Neuron (in vitro differentiated cells): ENCODE measurements around the gene KEL.

ENCODE experiments used
- H2AFZ ChIP-seq: one replicate; pipeline ENCODE4 v1.6.1; 2013; ENCODE audit warnings: low read depth, mild to moderate bottlenecking, inconsistent platforms, low read length, moderate library complexity
- H3K27me3 ChIP-seq: one replicate; pipeline ENCODE4 v1.6.1; 2013; ENCODE audit warnings: low read length; ENCODE audit not compliant: insufficient read depth
- H3K36me3 ChIP-seq: one replicate; pipeline ENCODE4 v1.6.1; 2013; ENCODE audit warnings: low read length; ENCODE audit not compliant: insufficient read depth
- H3K4me1 ChIP-seq: one replicate; pipeline ENCODE4 v1.6.1; 2013; ENCODE audit warnings: low read length; ENCODE audit not compliant: insufficient read depth
- H3K4me3 ChIP-seq: 2 replicates; pipeline ENCODE4 v1.5.1; 2013; ENCODE audit warnings: mild to moderate bottlenecking, low read length, moderate library complexity
- H3K9me3 ChIP-seq: one replicate; pipeline ENCODE4 v1.6.1; 2013; ENCODE audit warnings: low read length

KEL gene, protein sequence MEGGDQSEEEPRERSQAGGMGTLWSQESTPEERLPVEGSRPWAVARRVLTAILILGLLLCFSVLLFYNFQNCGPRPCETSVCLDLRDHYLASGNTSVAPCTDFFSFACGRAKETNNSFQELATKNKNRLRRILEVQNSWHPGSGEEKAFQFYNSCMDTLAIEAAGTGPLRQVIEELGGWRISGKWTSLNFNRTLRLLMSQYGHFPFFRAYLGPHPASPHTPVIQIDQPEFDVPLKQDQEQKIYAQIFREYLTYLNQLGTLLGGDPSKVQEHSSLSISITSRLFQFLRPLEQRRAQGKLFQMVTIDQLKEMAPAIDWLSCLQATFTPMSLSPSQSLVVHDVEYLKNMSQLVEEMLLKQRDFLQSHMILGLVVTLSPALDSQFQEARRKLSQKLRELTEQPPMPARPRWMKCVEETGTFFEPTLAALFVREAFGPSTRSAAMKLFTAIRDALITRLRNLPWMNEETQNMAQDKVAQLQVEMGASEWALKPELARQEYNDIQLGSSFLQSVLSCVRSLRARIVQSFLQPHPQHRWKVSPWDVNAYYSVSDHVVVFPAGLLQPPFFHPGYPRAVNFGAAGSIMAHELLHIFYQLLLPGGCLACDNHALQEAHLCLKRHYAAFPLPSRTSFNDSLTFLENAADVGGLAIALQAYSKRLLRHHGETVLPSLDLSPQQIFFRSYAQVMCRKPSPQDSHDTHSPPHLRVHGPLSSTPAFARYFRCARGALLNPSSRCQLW

DNA sequence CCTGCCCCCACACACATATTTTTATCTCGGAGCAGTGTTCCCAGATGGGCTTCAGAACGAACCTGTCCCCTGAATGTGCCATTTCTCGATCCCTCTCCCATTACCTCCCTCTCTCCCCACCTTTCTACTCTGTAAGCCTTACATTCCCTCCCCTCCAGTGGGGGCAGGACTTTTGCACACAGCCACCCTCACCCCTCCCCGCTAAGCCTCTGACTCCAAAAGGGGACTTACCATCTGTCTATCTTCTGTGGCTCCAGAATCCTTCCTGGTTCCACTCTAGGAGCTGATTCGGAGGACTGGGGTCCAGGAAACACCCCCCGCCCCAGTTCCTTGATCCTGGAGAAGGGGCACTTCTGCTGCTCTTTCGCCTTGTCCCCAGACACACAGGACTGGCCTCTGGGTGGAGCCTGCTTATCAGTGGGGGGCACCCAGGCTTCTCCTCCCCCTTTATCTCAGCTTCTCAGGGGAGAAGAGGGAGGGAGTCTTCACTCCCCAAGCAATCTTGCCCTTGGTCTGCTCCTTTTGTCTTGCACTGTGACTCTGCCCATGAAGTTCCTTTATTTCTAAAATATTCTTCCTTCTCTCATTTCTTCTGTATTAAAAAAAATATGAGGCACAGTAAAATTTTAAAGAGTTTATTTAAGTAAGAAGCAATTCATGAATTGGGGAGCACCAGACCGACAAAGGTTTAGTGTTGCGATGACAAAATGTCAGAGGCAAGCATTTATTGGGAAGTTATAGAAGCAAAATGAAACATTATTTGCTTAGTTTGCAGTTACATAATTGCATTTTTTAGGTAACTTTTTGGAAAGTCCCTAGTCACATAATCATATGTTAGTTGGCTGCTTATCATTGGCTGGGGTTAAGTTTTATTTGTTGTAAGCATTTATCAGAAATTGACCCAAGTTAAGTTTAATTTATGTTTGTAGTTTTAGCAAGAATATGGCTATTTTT is at the start of gene KEL:
KEL (minus strand) TSS at position 391 of the 954 bp plus-strand sequence; CDS start at position 234, 157 bp downstream.
- Histone ChIP-seq H3K4me1 (peaks cover 4% of the 10 kb centered on the region), H2AFZ (no peak within 1 kb of the TSS), H3K9me3 (no peaks in the 10 kb centered on the region), H3K27me3 (no peaks in the 10 kb centered on the region), H3K36me3 (no peaks in the 10 kb centered on the region), H3K4me3 (no peak within 1 kb of the TSS)

DNA sequence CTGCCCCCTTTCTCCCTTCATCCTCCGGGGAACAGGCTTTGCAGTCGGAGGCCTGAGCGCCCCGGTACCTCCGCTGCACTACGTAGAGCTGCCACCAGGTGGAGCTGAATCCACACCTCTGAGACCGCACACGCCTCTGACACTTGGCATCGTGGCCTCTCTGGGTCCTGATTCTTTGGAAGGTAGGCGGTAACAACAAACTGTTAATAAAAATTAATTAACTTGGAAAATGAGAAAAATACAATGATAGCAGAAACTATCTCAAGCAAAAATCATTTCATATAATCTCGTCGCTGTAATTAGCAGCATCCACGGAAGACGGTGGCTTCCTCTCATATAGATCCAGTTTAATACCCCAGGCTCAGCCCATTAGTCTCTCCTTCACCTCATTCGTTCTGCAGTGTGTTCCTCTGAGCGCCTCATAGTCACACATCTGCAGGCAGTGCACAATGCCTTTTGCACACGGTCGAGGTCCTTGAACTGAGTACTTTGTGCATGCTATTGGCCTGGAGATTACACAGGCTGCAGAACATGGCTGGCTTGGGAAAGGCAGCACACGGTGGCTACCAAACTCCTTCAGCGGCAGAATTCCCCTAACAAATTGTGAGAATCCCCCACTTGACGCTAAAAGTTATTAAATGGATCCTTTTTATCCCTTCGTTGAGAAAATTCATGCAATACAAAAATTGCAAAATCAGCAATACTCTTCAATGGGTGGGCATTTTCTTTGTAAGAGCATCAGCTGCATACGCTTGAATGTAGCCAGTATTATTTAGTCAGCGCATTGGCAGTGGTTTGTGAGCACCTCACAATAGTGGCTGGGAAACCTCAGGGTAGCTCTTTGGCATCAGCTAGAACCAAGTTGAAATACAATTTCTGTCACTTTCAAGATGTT is 46.1 kb upstream of the KEL start:
- H3K4me1 ChIP-seq = no peaks in the 10 kb centered on the region
- H2AFZ ChIP-seq = no peak overlapping the region

DNA sequence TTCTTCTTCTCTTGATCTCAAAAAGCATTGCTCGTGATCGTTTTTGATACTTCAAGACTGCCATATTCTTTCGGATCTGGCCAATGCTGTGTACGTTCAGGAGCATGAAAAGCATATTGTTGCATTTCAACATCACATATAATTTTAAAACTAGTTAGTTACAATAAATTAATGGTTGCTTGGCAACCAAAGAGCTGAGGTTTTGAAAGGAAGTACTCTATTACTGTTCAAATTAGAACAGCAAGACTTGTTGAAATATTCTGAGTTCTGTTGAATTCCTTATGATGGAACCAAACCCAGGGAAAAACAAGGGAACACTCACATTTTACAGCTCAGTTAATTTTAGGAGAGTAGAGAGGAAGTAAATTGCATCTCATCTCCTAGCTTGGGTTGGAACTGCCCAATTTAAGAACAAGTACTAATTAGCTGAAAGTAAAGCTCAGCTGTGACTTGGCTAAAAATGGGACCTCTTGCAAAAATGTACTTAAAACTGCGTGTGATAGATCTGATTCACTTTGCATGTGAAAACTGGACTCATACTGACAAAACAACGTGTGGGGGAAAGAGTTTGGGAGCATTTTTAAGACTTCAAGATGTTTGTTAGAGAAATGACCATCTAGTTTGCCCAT is 43.6 kb upstream of the KEL start:
- no peaks in the 10 kb centered on the region for H3K4me1 ChIP-seq
- no peaks in the 10 kb centered on the region for H3K27me3 ChIP-seq
- H2AFZ ChIP-seq = no peak overlapping the region
- no peak overlapping the region for H3K4me3 ChIP-seq
- no peaks in the 10 kb centered on the region for H3K36me3 ChIP-seq
- H3K9me3 ChIP-seq = no peaks in the 10 kb centered on the region

More for the DNA sequence above, 46.1 kb upstream of the KEL start:
- no peaks in the 10 kb centered on the region for H3K36me3 ChIP-seq
- H3K4me3 ChIP-seq = no peak overlapping the region
- no peaks in the 10 kb centered on the region for H3K27me3 ChIP-seq
- no peaks in the 10 kb centered on the region for H3K9me3 ChIP-seq

DNA sequence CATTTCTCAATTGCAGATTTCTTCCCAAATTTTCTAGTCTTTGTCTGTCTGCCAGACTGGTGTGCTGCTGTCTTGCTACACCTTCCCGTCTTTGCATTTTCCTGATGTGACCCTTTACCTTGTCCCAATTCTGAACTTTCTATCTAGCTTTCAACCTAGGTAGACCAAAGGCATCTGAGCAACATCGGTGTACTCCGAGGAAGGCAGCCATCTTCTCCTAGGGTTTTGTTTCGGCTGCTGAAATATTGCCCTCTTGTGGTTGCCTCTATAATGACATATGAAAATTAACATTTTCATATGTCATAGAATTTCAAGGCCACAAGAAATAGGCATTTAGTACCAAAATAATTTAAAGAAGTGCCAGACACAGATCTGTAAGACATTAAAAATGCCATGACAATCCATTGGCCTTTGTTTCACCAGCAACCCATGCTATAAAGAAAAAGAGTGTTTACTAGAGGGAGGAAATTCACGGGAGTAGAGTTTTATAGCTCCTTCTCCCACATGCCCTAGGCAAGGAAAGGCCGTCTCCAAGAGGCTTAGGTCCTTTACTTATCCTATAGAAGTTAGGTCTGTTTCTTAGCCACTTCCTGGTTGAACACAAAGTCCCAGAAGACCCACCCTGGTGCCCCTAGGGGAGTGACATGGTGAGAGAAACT is 41.4 kb upstream of the KEL start:
- Histone ChIP-seq H3K9me3 (no peaks in the 10 kb centered on the region), H3K27me3 (no peaks in the 10 kb centered on the region), H3K4me1 (no peaks in the 10 kb centered on the region), H3K4me3 (no peak overlapping the region), H2AFZ (peak overlapping the region; percentile 52), H3K36me3 (no peaks in the 10 kb centered on the region)

DNA sequence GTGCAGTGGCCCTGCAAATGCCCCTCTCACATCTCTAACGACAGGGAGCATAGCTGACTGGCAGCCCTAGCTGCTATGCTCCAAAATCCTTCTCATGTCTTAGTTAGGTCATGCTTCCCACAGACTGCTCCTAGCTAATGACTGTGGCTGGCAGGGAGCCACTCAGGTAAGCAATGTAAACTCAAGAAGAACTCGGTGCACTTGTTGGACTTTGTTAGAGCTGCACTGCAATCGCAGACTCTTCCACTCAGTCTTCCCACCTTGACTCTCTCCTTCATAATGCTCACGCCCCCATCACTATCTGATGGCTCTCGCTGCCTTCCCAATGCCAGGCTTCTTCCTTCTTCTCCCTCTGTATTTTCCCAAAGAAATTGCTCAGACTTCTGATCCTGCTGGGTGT is 40.7 kb upstream of the KEL start:
- Histone ChIP-seq H3K4me1 (no peaks in the 10 kb centered on the region), H2AFZ (peak overlapping the region; percentile 52), H3K4me3 (no peak overlapping the region)

DNA sequence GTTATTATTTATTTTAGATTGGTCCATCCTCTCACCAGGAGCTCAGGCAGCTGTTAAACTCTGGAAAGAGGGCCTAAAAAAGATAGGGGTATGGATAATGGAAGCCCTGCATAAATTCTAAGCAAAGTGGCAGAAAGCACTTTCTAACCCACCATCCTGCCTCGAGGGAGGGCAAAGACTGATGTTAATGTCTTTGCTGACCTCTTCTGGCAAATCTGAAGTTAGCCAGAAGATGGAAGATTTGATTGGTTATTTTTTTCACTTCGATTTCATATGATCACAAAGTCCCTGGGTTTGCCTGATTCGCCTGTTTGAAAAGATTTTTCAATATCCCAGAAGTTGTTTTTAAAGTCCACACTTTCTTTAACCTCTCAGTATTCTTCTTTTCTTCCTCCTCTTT is 39.9 kb upstream of the KEL start:
- Histone ChIP-seq H3K4me3 (no peak overlapping the region), H3K4me1 (no peaks in the 10 kb centered on the region), H2AFZ (no peak overlapping the region), H3K27me3 (no peaks in the 10 kb centered on the region), H3K9me3 (no peaks in the 10 kb centered on the region), H3K36me3 (no peaks in the 10 kb centered on the region)

More for the DNA sequence above, 40.7 kb upstream of the KEL start:
- Histone ChIP-seq H3K36me3 (no peaks in the 10 kb centered on the region), H3K9me3 (no peaks in the 10 kb centered on the region), H3K27me3 (no peaks in the 10 kb centered on the region)

DNA sequence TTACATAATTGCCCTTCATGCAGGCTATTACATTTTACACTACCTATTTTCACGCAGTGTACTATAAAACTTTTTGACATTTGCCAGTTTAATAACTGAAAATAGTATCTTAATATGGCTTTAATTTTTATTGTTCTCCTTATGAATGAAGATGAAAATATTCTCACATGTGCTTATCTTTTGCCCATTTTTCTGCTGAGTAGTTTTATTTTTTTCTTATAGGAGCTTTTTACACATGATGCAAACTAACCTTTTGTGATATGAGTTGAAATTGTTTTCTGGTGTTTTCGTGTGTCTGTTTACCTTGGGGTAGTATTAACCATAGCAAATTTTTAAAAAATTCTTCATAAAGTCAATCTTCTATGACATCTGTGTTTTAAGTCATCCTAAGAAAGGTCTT is 38.5 kb upstream of the KEL start:
- H3K4me1 ChIP-seq = no peaks in the 10 kb centered on the region
- no peak overlapping the region for H3K4me3 ChIP-seq
- H3K36me3 ChIP-seq = no peaks in the 10 kb centered on the region
- no peaks in the 10 kb centered on the region for H3K9me3 ChIP-seq
- H3K27me3 ChIP-seq = no peaks in the 10 kb centered on the region
- no peak overlapping the region for H2AFZ ChIP-seq

DNA sequence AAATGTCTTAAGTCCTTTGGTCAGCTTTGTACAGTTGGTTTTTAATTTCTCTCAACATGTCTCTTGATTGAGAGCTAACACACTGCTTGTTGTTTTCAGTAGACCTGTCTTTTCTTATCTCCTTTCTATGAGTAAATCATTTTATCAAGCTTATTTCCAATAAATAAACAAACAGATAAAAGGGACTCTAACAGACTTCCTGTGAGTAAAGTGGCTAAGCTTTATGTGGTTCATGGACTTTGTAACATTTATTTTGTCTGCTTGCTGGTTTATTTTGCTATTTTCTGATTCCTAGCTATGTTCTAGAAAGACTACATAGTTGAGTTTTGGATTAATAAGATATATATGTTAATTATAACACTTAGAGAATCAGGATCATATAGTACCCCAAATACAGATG is 37.6 kb upstream of the KEL start:
- no peak overlapping the region for H2AFZ ChIP-seq
- no peaks in the 10 kb centered on the region for H3K36me3 ChIP-seq
- no peaks in the 10 kb centered on the region for H3K9me3 ChIP-seq
- H3K4me1 ChIP-seq = no peaks in the 10 kb centered on the region
- no peak overlapping the region for H3K4me3 ChIP-seq
- H3K27me3 ChIP-seq = no peaks in the 10 kb centered on the region

DNA sequence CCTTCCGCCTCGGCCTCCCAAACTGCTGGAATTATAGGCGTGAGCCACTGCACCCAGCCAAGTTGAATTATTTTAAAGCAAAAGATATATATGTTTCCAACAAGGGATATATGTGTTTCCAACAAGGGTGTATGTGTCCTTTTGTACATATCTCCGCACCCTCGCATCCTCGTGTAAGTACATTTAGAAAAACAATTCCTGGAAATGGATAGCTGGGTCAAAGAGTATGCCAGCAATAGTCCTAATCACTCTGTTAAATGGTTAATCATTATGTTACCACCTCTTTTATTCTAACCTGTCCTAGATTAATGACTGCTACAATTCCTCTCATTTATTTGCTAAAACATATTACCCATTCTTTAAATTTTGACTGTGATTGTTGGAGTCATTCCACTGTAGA is 36.8 kb upstream of the KEL start:
- Histone ChIP-seq H2AFZ (no peak overlapping the region), H3K27me3 (no peaks in the 10 kb centered on the region), H3K4me1 (no peaks in the 10 kb centered on the region), H3K4me3 (no peak overlapping the region), H3K36me3 (no peaks in the 10 kb centered on the region), H3K9me3 (no peaks in the 10 kb centered on the region)

DNA sequence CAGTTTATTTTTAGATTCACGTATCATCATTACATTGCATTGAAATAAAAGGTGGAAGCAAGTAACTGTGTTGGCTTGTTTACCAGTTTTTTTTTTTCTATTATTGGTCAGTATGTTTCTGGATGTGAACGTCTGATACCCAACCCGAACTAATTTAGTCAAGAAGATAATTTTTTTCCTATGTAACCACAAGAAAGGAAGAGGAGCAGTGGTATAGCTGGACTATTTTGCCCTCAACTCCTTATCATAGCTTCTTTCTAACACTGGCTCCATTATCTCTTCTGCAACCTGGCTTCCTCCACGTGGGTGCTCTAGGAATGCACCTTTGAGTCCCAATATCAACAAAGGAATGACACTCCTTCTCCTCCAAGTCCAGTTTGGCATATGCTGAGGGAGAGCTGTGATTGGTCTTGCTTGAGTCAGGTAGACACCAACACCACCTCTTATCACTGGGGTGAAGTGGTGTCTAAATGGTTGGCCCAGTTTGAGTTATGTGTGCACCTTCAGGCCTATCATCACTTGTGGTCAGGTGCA is 35.4 kb upstream of the KEL start:
- Histone ChIP-seq H3K27me3 (no peaks in the 10 kb centered on the region), H3K4me1 (no peaks in the 10 kb centered on the region), H3K36me3 (no peaks in the 10 kb centered on the region), H2AFZ (no peak overlapping the region), H3K4me3 (no peak overlapping the region), H3K9me3 (no peaks in the 10 kb centered on the region)

DNA sequence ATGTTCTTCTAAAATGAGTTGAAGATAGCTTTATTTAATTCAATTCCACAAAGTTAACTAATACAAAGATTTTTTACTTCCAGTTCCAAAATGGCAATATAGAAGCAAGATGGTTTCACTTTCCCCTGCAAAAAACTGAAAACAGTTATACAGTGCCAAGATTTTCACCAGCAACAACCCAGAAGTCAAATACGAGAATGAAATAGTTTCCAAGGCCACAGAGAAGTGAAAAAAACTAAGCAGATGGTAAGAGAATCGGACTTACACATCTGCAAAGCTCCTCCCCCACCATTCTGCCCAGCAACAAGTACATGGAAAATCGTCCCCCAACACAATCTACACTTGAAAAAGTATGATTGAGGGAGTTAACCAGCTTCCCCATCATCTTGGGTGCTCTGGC is 30.3 kb upstream of the KEL start:
- H3K36me3 ChIP-seq = no peaks in the 10 kb centered on the region
- no peak overlapping the region for H2AFZ ChIP-seq
- no peak overlapping the region for H3K4me3 ChIP-seq
- no peaks in the 10 kb centered on the region for H3K4me1 ChIP-seq
- no peaks in the 10 kb centered on the region for H3K27me3 ChIP-seq
- H3K9me3 ChIP-seq = no peaks in the 10 kb centered on the region
